ENCODE results near the gene UST.

UST gene

DNA sequence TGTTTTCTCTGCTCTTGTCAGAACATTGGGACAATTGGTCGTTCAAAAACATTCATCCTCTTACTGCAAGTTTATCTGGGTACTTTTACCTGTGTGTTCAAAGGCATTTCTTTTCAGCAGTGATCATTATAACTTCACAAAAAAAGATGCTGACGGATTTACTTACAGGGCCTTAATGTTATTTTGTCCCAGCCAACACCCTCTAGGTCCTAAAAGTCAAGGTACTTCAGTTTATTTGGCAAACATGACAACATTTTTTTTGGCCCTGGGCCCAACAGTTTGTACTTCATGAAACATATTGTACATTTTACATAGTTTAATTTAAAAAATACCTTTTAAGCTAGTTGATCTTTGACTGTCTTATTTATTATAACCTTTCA, 329.5 kb downstream of the UST start:
- Histone ChIP-seq H3F3A (ENCODE audit: low read depth) (no peaks in the 10 kb centered on the region), H3K4me1 (ENCODE audit: insufficient read depth, low read length, poor library complexity, severe bottlenecking) (peaks cover 40% of the 10 kb centered on the region)
- TF ChIP-seq EZH2phosphoT487 (IDR thresholded peaks at IDR 0.05; ENCODE audit: borderline replicate concordance): no peak
- TF ChIP-seq, protein P1, sequence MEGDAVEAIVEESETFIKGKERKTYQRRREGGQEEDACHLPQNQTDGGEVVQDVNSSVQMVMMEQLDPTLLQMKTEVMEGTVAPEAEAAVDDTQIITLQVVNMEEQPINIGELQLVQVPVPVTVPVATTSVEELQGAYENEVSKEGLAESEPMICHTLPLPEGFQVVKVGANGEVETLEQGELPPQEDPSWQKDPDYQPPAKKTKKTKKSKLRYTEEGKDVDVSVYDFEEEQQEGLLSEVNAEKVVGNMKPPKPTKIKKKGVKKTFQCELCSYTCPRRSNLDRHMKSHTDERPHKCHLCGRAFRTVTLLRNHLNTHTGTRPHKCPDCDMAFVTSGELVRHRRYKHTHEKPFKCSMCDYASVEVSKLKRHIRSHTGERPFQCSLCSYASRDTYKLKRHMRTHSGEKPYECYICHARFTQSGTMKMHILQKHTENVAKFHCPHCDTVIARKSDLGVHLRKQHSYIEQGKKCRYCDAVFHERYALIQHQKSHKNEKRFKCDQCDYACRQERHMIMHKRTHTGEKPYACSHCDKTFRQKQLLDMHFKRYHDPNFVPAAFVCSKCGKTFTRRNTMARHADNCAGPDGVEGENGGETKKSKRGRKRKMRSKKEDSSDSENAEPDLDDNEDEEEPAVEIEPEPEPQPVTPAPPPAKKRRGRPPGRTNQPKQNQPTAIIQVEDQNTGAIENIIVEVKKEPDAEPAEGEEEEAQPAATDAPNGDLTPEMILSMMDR (conservative IDR thresholded peaks at IDR 0.05; ENCODE audit: low read length): no peak

DNA sequence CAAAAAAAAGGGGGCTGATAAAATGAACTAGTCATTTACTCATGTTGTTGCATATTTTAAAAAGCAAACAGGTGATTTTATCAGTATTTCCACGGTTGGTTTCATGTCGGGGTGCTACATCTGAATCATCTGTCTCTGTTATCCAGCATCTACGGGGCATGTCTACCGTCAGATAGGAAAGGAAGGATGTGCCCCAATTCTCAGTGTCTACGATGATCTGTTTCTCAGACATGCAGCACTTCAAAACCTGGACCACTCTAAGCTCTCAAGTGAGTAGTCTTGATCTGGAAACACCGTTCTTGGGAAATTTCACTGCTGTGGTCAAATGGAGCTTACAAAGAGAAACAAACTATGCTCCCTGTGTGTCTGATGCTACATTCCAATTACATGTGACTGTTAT, 330.4 kb downstream of the UST start:
- Histone ChIP-seq H3K4me3 (ENCODE audit: low read length, poor library complexity, severe bottlenecking) (no peak overlapping the region), H3K9me3 (ENCODE audit: insufficient read depth, low read depth, low read length) (no peaks in the 10 kb centered on the region), H3K36me3 (ENCODE audit: insufficient read depth, low read length) (no peaks in the 10 kb centered on the region), H3K9me2 (replicated peaks; ENCODE audit: low read depth, low read length) (no peaks in the 10 kb centered on the region), H3K79me2 (ENCODE audit: insufficient read depth, low read length) (no peaks in the 10 kb centered on the region), H3K4me1 (ENCODE audit: insufficient read depth, low read length, poor library complexity, severe bottlenecking) (peaks cover 44% of the 10 kb centered on the region), H3K9ac (ENCODE audit: low read depth, low read length, poor library complexity, severe bottlenecking) (no peak overlapping the region), H3K4me2 (ENCODE audit: low read depth, low read length, poor library complexity, severe bottlenecking) (no peak overlapping the region), H4K20me1 (ENCODE audit: insufficient read depth, low read length, poor library complexity, severe bottlenecking) (no peaks in the 10 kb centered on the region), H3F3A (ENCODE audit: low read depth) (no peaks in the 10 kb centered on the region), H2AFZ (ENCODE audit: low read length) (no peak overlapping the region), H3K27me3 (ENCODE audit: insufficient read depth, low read length, poor library complexity, severe bottlenecking) (no peaks in the 10 kb centered on the region)
- TF ChIP-seq EZH2phosphoT487 (IDR thresholded peaks at IDR 0.05; ENCODE audit: borderline replicate concordance): no peak
- TF ChIP-seq, protein P1 (conservative IDR thresholded peaks at IDR 0.05; ENCODE audit: low read length): no peak

More for the DNA sequence above, 329.5 kb downstream of the UST start:
- H3K27me3 ChIP-seq (ENCODE audit: insufficient read depth, low read length, poor library complexity, severe bottlenecking): no peaks in the 10 kb centered on the region
- H3K9me2 ChIP-seq (replicated peaks; ENCODE audit: low read depth, low read length): no peaks in the 10 kb centered on the region
- peak overlapping the region; percentile 27 for H3K4me2 ChIP-seq (ENCODE audit: low read depth, low read length, poor library complexity, severe bottlenecking)
- H3K36me3 ChIP-seq (ENCODE audit: insufficient read depth, low read length): no peaks in the 10 kb centered on the region
- H4K20me1 ChIP-seq (ENCODE audit: insufficient read depth, low read length, poor library complexity, severe bottlenecking): no peaks in the 10 kb centered on the region
- no peak overlapping the region for H2AFZ ChIP-seq (ENCODE audit: low read length)
- no peak overlapping the region for H3K9ac ChIP-seq (ENCODE audit: low read depth, low read length, poor library complexity, severe bottlenecking)
- no peaks in the 10 kb centered on the region for H3K9me3 ChIP-seq (ENCODE audit: insufficient read depth, low read depth, low read length)
- no peaks in the 10 kb centered on the region for H3K79me2 ChIP-seq (ENCODE audit: insufficient read depth, low read length)
- H3K4me3 ChIP-seq (ENCODE audit: low read length, poor library complexity, severe bottlenecking): no peak overlapping the region

DNA sequence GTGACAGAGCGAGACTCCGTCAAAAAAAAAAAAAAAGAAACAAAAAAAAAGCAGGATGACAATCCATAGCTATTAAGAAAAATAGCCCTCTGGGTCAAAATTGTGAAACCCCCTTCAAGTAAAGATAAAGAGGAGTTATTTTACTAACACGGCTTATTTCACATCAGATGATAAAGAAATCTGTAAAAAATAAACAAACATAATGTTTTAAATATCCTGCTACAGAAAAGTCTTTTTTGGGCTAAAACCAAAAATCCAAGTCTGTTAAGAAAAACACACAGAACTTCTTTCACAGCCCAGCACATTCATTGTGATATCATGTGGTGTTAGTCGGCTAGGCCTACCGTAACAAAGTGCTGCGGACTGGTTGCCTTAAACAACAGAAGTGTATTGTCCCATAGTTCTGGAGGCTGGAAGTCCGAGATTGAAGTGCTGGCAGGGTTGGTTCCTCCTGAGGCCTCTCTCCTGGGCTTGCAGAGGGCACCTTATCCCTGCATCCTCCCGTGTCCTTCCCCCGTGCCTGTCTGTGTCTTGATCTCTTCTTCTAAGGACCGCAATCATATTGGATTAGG, 331.5 kb downstream of the UST start:
- no peak overlapping the region for H3K4me3 ChIP-seq (ENCODE audit: low read length, poor library complexity, severe bottlenecking)
- no peaks in the 10 kb centered on the region for H4K20me1 ChIP-seq (ENCODE audit: insufficient read depth, low read length, poor library complexity, severe bottlenecking)
- H3K27me3 ChIP-seq (ENCODE audit: insufficient read depth, low read length, poor library complexity, severe bottlenecking): no peaks in the 10 kb centered on the region
- no peak for TF ChIP-seq EZH2phosphoT487 (IDR thresholded peaks at IDR 0.05; ENCODE audit: borderline replicate concordance)
- TF ChIP-seq, protein P1 (conservative IDR thresholded peaks at IDR 0.05; ENCODE audit: low read length): no peak
- H3K79me2 ChIP-seq (ENCODE audit: insufficient read depth, low read length): no peaks in the 10 kb centered on the region
- no peak overlapping the region for H2AFZ ChIP-seq (ENCODE audit: low read length)
- H3K9me3 ChIP-seq (ENCODE audit: insufficient read depth, low read depth, low read length): no peaks in the 10 kb centered on the region
- no peaks in the 10 kb centered on the region for H3K9me2 ChIP-seq (replicated peaks; ENCODE audit: low read depth, low read length)
- no peaks in the 10 kb centered on the region for H3K36me3 ChIP-seq (ENCODE audit: insufficient read depth, low read length)
- peaks cover 44% of the 10 kb centered on the region for H3K4me1 ChIP-seq (ENCODE audit: insufficient read depth, low read length, poor library complexity, severe bottlenecking)
- H3K9ac ChIP-seq (ENCODE audit: low read depth, low read length, poor library complexity, severe bottlenecking): no peak overlapping the region
- no peaks in the 10 kb centered on the region for H3F3A ChIP-seq (ENCODE audit: low read depth)
- H3K4me2 ChIP-seq (ENCODE audit: low read depth, low read length, poor library complexity, severe bottlenecking): no peak overlapping the region

Measured in Loucy (cell line).